GM21381 (cell line): ENCODE data around the gene ADAMTSL1.

Experiments used
- ATAC-seq: cut with Tn5 transposase; IDR thresholded peaks from one replicate; pipeline ENCODE4 v1.9.1; 2021; ENCODE audit warnings: mild to moderate bottlenecking, moderate library complexity; ENCODE audit not compliant: unreplicated experiment

The ADAMTSL1 gene

GRCh38 chr9:18466101-18466500 lies 7.9 kb upstream of the ADAMTSL1 start:
- no peak for ATAC-seq

- no peak for ATAC-seq
Observed at GRCh38 chr9:18467696-18468095, 6.3 kb upstream of the ADAMTSL1 start.

- ATAC-seq = no peak
Observed at GRCh38 chr9:18472435-18472834, 1.5 kb upstream of the ADAMTSL1 start.

- ATAC-seq = no peak
Observed at GRCh38 chr9:18472841-18473251, 1.1 kb upstream of the ADAMTSL1 start.

GRCh38 chr9:18474783-18475182 lies 830 bp downstream of the ADAMTSL1 start:
- no peak for ATAC-seq

GRCh38 chr9:18477121-18477660 lies 3.2 kb downstream of the ADAMTSL1 start:
- no peak for ATAC-seq

GRCh38 chr9:18477719-18478118 lies 3.8 kb downstream of the ADAMTSL1 start:
- no peak for ATAC-seq

- ATAC-seq = no peak
Observed at GRCh38 chr9:18478501-18479361, 4.8 kb downstream of the ADAMTSL1 start.

GRCh38 chr9:18479405-18479804 lies 5.5 kb downstream of the ADAMTSL1 start:
- ATAC-seq = no peak

- ATAC-seq = no peak
Observed at GRCh38 chr9:18480662-18481093, 6.7 kb downstream of the ADAMTSL1 start.

GRCh38 chr9:18482371-18482770 lies 8.4 kb downstream of the ADAMTSL1 start:
- ATAC-seq = no peak

GRCh38 chr9:18485714-18486113 lies 11.8 kb downstream of the ADAMTSL1 start:
- ATAC-seq = no peak

GRCh38 chr9:18487611-18488010 lies 13.7 kb downstream of the ADAMTSL1 start:
- no peak for ATAC-seq

- ATAC-seq = no peak
Observed at GRCh38 chr9:18488886-18489285, 14.9 kb downstream of the ADAMTSL1 start.

- ATAC-seq = no peak
Observed at GRCh38 chr9:18489861-18490260, 15.9 kb downstream of the ADAMTSL1 start.

- ATAC-seq = no peak
Observed at GRCh38 chr9:18490641-18491370, 16.9 kb downstream of the ADAMTSL1 start.

GRCh38 chr9:18492612-18493011 lies 18.7 kb downstream of the ADAMTSL1 start:
- no peak for ATAC-seq

- no peak for ATAC-seq
Observed at GRCh38 chr9:18493451-18493993, 19.6 kb downstream of the ADAMTSL1 start.

GRCh38 chr9:18495065-18495464 lies 21.1 kb downstream of the ADAMTSL1 start:
- no peak for ATAC-seq

GRCh38 chr9:18496256-18497000 lies 22.5 kb downstream of the ADAMTSL1 start:
- no peak for ATAC-seq

- no peak for ATAC-seq
Observed at GRCh38 chr9:18499062-18499461, 25.1 kb downstream of the ADAMTSL1 start.
